Neutrophil (primary cell): ENCODE results near the gene CXCR6.

Experiments used
- H3K27ac ChIP-seq: fragments of 200-600 bp; sonication (generic); 2 replicates; pipeline ENCODE4 v1.5.1; 2016; ENCODE audit warnings: mild to moderate bottlenecking, moderate library complexity
- H3K27me3 ChIP-seq: fragments of 200-600 bp; sonication (generic); 2 replicates; pipeline ENCODE4 v1.6.0; 2016; ENCODE audit warnings: mild to moderate bottlenecking
- H3K36me3 ChIP-seq: fragments of 200-600 bp; sonication (generic); 2 replicates; pipeline ENCODE4 v1.5.1; 2017
- H3K4me1 ChIP-seq, 2 experiments: fragments of 200-600 bp in 1 of 2; sonication (generic) in 1 of 2; 1 replicate in 1 of 2; 2 replicates in 1 of 2; pipeline versions ENCODE4 v1.5.1 to v1.6.1; 2013 to 2016; ENCODE audit warnings: low read depth in 1 of 2, low read length in 1 of 2, mild to moderate bottlenecking in 1 of 2, moderate library complexity in 1 of 2; ENCODE audit not compliant: control insufficient read depth in 1 of 2, insufficient read depth in 1 of 2
- H3K4me3 ChIP-seq, 2 experiments: fragments of 200-600 bp in 1 of 2; sonication (generic) in 1 of 2; 1 replicate in 1 of 2; 2 replicates in 1 of 2; pipeline ENCODE4 v1.5.1; 2013 to 2016; ENCODE audit warnings: low read depth in 1 of 2, low read length in 1 of 2, mild to moderate bottlenecking in 1 of 2, moderate library complexity in 1 of 2
- H3K9me3 ChIP-seq: fragments of 200-600 bp; sonication (generic); 2 replicates; pipeline ENCODE4 v1.5.1; 2016
- TF ChIP-seq, protein P1 (sequence below): fragments of 200-600 bp; sonication (generic); IDR thresholded peaks from 2 replicates; pipeline ENCODE4 v1.5.1; 2016; ENCODE audit warnings: antibody characterized with exemption

CXCR6 gene

DNA sequence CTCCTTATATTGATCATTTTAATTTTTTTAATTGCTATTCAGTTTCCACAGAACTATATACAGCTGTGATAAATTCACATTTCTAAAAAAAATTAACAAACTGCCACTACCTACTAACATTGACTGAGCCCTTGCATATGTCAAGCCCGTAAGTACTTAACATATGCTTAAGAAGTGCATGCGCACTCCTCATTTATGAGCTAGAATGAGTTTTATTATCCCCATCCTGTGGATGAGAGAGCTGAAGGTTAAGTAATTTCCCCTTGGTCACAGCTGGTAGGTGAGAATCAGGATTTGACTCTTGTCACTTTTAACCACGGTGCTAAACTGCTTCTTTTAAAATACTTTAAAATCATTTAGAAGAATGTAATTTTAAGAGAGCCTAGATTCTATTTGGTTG lies 25.9 kb downstream of the CXCR6 start:
- TF ChIP-seq, protein P1, sequence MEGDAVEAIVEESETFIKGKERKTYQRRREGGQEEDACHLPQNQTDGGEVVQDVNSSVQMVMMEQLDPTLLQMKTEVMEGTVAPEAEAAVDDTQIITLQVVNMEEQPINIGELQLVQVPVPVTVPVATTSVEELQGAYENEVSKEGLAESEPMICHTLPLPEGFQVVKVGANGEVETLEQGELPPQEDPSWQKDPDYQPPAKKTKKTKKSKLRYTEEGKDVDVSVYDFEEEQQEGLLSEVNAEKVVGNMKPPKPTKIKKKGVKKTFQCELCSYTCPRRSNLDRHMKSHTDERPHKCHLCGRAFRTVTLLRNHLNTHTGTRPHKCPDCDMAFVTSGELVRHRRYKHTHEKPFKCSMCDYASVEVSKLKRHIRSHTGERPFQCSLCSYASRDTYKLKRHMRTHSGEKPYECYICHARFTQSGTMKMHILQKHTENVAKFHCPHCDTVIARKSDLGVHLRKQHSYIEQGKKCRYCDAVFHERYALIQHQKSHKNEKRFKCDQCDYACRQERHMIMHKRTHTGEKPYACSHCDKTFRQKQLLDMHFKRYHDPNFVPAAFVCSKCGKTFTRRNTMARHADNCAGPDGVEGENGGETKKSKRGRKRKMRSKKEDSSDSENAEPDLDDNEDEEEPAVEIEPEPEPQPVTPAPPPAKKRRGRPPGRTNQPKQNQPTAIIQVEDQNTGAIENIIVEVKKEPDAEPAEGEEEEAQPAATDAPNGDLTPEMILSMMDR = no peak
- peaks cover 15% of the 10 kb centered on the region for H3K36me3 ChIP-seq
- peaks cover 52% of the 10 kb centered on the region for H3K27me3 ChIP-seq
- H3K4me3 ChIP-seq = no peak overlapping the region
- H3K4me1 ChIP-seq = peaks cover 31 to 34% of the 10 kb centered on the region in 2 experiments
- H3K9me3 ChIP-seq = no peaks in the 10 kb centered on the region
- H3K27ac ChIP-seq = no peak overlapping the region

DNA sequence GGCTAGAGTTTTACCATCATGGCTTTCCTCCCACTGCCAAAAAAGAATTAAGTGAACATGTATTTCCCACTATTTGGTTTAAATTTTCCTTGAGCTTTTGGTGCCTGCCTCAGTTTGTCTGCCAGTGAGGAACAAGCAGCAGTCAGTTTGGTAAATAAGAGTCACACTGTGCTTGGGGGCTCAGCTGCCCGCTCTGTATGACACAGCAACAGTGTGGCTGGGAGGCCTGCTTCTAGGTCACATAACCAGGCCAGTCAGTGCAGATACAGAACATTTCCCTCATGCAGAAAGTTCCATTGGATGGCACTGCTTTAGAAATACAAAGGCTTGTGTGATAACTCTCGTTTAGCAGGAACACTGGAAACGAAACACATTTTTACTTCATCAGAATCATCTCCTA lies 26.7 kb downstream of the CXCR6 start:
- Histone ChIP-seq H3K27me3 (peaks cover 57% of the 10 kb centered on the region), H3K36me3 (peaks cover 15% of the 10 kb centered on the region), H3K4me3 (no peak overlapping the region), H3K4me1 (peaks cover 23 to 26% of the 10 kb centered on the region in 2 experiments), H3K9me3 (no peaks in the 10 kb centered on the region), H3K27ac (no peak overlapping the region)
- TF ChIP-seq, protein P1 = no peak

DNA sequence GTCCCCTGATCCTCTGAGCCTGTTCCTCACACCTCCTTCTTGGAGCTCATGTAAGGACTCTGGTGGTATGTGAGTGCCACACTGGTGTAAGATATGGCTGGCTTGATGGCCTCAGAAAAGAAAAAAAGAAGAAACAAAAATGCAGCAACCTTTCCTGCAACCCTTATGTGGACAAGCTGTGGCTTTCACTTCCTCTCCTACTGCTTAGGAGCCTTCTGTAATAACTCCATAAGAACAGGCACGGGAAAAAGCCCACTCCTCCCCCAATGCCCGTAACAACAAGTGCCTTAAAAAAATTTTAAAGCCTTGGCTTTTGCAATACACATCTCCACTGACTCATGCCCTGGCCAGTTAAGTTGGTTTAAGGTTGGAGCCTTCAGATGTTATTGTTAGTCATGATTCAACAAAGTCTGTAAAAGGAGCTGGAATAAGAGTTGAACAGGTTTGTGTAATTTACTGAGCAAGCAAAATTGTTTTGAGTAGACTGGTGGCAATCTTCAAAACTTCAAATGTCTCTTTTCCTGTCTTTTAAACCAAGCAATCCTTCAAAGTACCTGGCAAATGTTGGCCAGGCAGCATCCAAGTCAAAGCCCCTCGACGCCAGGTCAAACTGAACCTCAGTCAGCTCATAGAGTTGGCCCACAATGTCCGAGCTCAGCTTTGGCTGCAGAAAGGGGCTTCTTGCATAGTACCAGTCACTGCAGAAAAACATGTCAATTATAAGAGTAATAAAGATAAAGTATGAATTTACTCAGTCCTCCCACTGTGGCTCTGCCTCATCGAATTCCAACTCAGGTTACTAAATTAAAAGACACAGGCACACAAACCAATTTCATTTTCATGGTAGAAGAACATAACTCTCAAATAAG lies 29.5 kb downstream of the CXCR6 start:
- Histone ChIP-seq H3K9me3 (no peaks in the 10 kb centered on the region), H3K4me1 (peaks cover 24% of the 10 kb centered on the region in 2 experiments), H3K36me3 (peaks cover 3% of the 10 kb centered on the region), H3K4me3 (peak overlapping the region; percentile 6 to 28), H3K27me3 (peaks cover 56% of the 10 kb centered on the region), H3K27ac (peak overlapping the region; percentile 82)
- TF ChIP-seq, protein P1 = no peak

DNA sequence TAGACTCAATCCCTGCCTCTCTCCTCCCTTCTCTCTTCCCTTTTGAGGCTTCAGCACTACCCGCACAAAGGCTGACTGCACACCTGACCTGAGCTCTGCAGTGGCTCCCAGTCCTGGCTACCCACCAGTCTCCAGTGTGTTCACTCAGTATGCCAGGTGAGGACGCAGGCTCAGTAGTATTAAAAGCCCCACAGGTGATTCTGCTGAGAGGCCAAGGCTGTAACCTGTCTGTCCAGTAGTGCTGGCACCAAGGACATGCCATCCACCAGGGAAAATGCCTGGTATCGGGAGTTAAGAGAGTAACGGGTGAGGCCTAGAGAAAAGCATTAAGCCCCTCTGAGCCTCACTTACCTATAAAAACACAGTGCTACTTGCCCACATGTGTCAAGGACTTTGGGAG lies 31.4 kb downstream of the CXCR6 start:
- TF ChIP-seq, protein P1 = no peak
- Histone ChIP-seq H3K4me3 (no peak overlapping the region), H3K36me3 (no peaks in the 10 kb centered on the region), H3K9me3 (no peaks in the 10 kb centered on the region), H3K27me3 (peaks cover 41% of the 10 kb centered on the region), H3K27ac (no peak overlapping the region), H3K4me1 (peaks cover 40 to 41% of the 10 kb centered on the region in 2 experiments)

DNA sequence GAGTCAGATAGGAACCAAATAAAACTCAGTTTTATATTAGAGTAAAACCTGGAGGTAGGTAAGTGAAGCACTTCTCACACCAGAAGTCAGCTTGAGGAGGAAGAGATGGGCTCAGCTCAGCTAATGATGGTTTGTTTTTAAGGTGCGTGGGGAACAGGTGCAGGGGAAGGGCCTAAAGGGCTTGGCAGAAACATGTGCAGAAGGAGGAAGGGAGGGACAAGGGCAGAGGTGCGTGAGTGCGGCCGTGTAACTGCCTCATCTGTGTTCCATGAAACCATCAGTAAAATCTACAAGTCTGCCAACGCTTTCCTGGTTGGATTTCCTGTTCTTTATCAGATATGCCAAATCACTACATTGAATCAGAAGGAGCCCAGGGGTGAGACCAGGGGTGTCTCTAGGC lies 32.4 kb downstream of the CXCR6 start:
- Histone ChIP-seq H3K27me3 (peaks cover 37% of the 10 kb centered on the region), H3K4me1 (peaks cover 44 to 45% of the 10 kb centered on the region in 2 experiments), H3K4me3 (no peak overlapping the region), H3K27ac (no peak overlapping the region), H3K9me3 (no peaks in the 10 kb centered on the region), H3K36me3 (no peaks in the 10 kb centered on the region)
- TF ChIP-seq, protein P1 = no peak
